Gastroesophageal sphincter (tissue), 4 donors: Measurements from ENCODE around the gene INTU. TPM values are rescaled to one million over a fixed set of nuclear protein-coding genes. Genes with fewer than 3 reads are reported as not detected.

Source experiments
- ATAC-seq: fragments of 150-250 bp; one replicate; pipeline ENCODE4 v1.9.1; 2016; ENCODE audit warnings: mild to moderate bottlenecking, moderate library complexity
- H3K27ac ChIP-seq, 4 donors: fragments of 200-600 bp; sonication (generic) in 3 of 4; 1 replicate in 3 of 4; 2 replicates in 1 of 4; pipeline ENCODE4 v1.5.1; 2016 to 2019
- H3K27me3 ChIP-seq: fragments of 200-600 bp; sonication (generic); one replicate; pipeline ENCODE4 v1.5.1; 2019
- H3K36me3 ChIP-seq, 2 donors: fragments of 200-600 bp; sonication (generic); one replicate each; pipeline ENCODE4 v1.5.1; 2019; ENCODE audit warnings: control low read depth in 1 of 2
- H3K4me1 ChIP-seq, 3 donors: fragments of 200-600 bp; sonication (generic); 1 replicate in 2 of 3; 2 replicates in 1 of 3; pipeline ENCODE4 v1.5.1; 2016 to 2019; ENCODE audit warnings: control low read depth in 2 of 3
- H3K4me3 ChIP-seq, 2 donors: fragments of 200-600 bp; sonication (generic); one replicate each; pipeline ENCODE4 v1.5.1; 2019; ENCODE audit warnings: mild to moderate bottlenecking in 1 of 2, moderate library complexity in 1 of 2
- H3K9me3 ChIP-seq, 3 donors: fragments of 200-600 bp; sonication (generic); one replicate each; pipeline ENCODE4 v1.5.1; 2017 to 2019; ENCODE audit warnings: control low read depth in 2 of 3
- EP300 ChIP-seq: sonication (generic); formaldehyde crosslinking; IDR thresholded peaks from one replicate; pipeline ENCODE4 v1.6.1; 2017; ENCODE audit warnings: antibody characterized with exemption, mild to moderate bottlenecking
- POLR2A ChIP-seq, 2 donors: fragments of 450-650 bp; IDR thresholded peaks; one replicate each; pipeline ENCODE4 v1.6.1; 2017; ENCODE audit warnings: antibody characterized with exemption in 2 of 2, mild to moderate bottlenecking in 2 of 2, moderate library complexity in 1 of 2
- POLR2AphosphoS5 ChIP-seq: sonication (generic); formaldehyde crosslinking; IDR thresholded peaks from one replicate; pipeline ENCODE4 v1.6.1; 2017; ENCODE audit warnings: antibody characterized with exemption
- WGBS, 2 donors: methylation state at CpG; one replicate each; pipeline ENCODE4 v1.1.5; 2018; ENCODE audit warnings: low coverage in 1 of 2; 5-methylcytosine and 5-hydroxymethylcytosine counted together
- total RNA-seq, 4 donors: library from RNA; depleted of rRNA; stranded (reverse); fragments of >200 nt; gene quantifications; one replicate each; pipeline ENCODE4 v1.1.0, GENCODE V29; 2016
- TF ChIP-seq, protein P1 (sequence below), 4 experiments: fragments of 200-600 bp in 2 of 4; fragments of 450-650 bp in 2 of 4; sonication (generic) in 1 of 4; IDR thresholded peaks; one replicate each; pipeline ENCODE4 v1.5.1; 2017 to 2019; ENCODE audit warnings: antibody characterized with exemption in 4 of 4, mild to moderate bottlenecking in 2 of 4, moderate library complexity in 2 of 4

INTU gene
- total RNA-seq, 4 donors from 2014 or later: 4.5 to 21.8 (median 14.3) TPM

DNA sequence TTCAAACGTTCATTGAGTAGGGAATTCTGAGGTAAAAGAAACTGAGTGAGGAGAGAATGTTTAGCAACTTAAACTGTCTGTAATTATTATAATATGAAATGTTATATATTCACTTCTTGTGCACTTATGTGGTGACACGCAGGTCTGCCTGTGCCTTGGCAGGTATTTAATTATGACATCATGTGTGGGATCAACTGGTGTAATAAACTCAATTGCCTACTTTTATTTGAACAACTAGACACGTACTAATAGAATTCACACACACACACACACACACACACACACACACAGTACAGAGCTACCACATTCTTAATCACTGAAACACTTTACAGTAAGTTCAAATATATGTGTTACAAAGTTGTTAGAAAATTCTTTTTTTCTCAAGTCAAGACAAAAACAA is 76.7 kb downstream of the INTU start:
- no peaks in the 10 kb centered on the region for H3K9me3 ChIP-seq
- peaks cover 0 to 8% (median 0%) of the 10 kb centered on the region in 3 donors for H3K4me1 ChIP-seq
- ATAC-seq: no peak
- H3K36me3 ChIP-seq: peaks cover 0 to 58% of the 10 kb centered on the region in 2 donors
- H3K4me3 ChIP-seq: no peak overlapping the region
- WGBS, 2 donors: 54 to 63% methylated on average over 3 of the region's 3 CpGs
- no peak overlapping the region for H3K27ac ChIP-seq
- TF ChIP-seq POLR2A (IDR thresholded peaks at IDR 0.05) (no peak), EP300 (no peak)
- no peaks in the 10 kb centered on the region for H3K27me3 ChIP-seq

DNA sequence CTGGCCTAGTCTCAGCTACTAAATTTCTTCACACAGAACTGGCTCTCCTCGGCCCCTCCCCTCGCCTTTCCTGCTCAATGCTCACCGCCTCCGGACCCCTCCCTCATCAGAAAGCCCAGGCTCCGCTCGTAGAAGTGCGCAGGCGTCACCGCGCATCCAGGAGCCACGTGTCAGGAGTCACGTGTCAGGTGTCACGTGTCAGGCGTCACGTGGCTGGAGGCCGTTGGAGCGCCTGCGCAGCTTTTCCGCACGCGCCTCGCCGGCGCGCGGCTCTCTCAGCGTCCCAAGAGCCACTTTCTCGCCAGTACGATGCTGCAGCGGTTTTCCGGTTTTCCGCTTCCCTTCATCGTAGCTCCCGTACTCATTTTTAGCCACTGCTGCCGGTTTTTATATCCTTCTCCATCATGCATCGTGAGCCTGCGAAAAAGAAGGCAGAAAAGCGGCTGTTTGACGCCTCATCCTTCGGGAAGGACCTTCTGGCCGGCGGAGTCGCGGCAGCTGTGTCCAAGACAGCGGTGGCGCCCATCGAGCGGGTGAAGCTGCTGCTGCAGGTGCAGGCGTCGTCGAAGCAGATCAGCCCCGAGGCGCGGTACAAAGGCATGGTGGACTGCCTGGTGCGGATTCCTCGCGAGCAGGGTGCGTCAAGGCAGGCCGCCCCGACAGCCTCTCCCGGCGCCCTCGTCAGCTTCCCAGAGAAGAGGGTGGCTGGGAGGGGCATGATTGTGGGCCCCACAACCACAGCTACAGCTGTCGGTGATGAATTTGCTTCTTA is 97.6 kb downstream of the INTU start, which contains the start of gene SLC25A31:
TSS of gene SLC25A31 (plus strand) at position 259 of the 772 bp plus-strand sequence. CDS start at position 405, 146 bp downstream.
- WGBS, 2 donors: 86 to 100% methylated on average over 2 to 25 of the region's 64 CpGs
- Histone ChIP-seq H3K27ac (no peak within 1 kb of the TSS), H3K27me3 (no peaks in the 10 kb centered on the region), H3K4me3 (no peak within 1 kb of the TSS), H3K36me3 (no peaks in the 10 kb centered on the region), H3K4me1 (no peaks in the 10 kb centered on the region), H3K9me3 (no peaks in the 10 kb centered on the region)
- TF ChIP-seq, protein P1, sequence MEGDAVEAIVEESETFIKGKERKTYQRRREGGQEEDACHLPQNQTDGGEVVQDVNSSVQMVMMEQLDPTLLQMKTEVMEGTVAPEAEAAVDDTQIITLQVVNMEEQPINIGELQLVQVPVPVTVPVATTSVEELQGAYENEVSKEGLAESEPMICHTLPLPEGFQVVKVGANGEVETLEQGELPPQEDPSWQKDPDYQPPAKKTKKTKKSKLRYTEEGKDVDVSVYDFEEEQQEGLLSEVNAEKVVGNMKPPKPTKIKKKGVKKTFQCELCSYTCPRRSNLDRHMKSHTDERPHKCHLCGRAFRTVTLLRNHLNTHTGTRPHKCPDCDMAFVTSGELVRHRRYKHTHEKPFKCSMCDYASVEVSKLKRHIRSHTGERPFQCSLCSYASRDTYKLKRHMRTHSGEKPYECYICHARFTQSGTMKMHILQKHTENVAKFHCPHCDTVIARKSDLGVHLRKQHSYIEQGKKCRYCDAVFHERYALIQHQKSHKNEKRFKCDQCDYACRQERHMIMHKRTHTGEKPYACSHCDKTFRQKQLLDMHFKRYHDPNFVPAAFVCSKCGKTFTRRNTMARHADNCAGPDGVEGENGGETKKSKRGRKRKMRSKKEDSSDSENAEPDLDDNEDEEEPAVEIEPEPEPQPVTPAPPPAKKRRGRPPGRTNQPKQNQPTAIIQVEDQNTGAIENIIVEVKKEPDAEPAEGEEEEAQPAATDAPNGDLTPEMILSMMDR (IDR thresholded peaks at IDR 0.05): no peak
- TF ChIP-seq POLR2AphosphoS5 (no peak), POLR2A (IDR thresholded peaks at IDR 0.05) (no peak), EP300 (no peak)
- ATAC-seq: no peak

DNA sequence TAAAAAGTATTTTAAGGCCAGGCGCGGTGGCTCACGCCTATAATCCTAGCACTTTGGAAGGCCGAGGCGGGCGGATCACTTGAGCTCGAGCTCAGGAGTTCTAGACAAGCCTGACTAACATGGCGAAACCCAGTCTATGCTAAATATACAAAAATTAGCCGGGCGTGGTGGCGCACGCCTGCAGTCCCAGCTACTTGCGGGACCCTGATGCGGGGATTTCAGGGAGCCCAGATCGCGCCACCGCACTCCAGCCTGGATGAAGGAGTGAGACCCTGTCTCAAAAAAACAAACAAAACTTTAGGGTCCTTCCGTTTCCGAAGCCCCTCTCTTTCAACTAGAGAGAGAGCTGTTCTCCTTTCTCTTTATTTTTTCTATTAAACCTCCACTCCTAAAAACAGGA is 98.6 kb downstream of the INTU start:
- Histone ChIP-seq H3K27ac (no peak overlapping the region), H3K27me3 (no peaks in the 10 kb centered on the region), H3K9me3 (no peaks in the 10 kb centered on the region), H3K4me1 (no peaks in the 10 kb centered on the region), H3K36me3 (no peaks in the 10 kb centered on the region), H3K4me3 (no peak overlapping the region)
- 92 to 96% methylated on average over 5 to 19 of the region's 19 CpGs for WGBS, 2 donors
- TF ChIP-seq POLR2AphosphoS5 (no peak), POLR2A (IDR thresholded peaks at IDR 0.05) (no peak), EP300 (no peak)
- TF ChIP-seq, protein P1 (IDR thresholded peaks at IDR 0.05): no peak
- ATAC-seq: no peak

DNA sequence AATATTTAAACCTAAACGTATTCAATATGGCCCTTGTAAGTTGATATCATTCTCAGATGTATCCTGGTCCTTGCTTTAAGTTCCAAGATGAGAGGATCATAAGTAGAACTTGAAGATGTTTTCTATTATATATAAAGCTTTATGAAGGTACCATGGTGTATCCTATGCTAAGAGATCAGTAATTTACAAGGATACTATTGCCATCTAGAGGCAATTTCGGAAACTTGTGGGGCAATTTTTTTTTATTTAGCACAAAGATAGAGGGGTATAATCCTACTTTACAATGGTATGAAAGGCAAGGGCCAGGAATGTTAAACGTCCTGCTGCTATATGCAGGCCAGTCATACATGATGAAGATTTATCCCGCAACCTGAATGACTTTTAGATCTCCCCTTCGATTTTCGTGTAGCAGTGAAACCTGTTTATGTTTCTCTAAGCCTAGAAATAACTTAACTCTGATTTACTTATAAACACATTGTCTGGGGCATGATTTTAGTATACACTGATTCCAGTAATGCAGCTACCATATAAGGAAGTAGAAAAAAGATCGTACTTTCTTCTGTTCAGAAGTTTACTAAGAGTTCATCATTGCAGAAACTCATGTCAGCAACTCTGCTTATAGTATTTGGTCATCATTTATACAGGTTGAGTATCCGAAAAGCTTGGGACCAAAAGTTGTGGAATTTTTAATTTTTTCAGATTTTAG is 100.0 kb downstream of the INTU start:
- Histone ChIP-seq H3K27ac (no peak overlapping the region), H3K36me3 (no peaks in the 10 kb centered on the region), H3K27me3 (no peaks in the 10 kb centered on the region), H3K4me3 (no peak overlapping the region), H3K9me3 (no peaks in the 10 kb centered on the region), H3K4me1 (no peaks in the 10 kb centered on the region)
- WGBS, 2 donors: 9 to 12% methylated on average over 7 to 8 of the region's 8 CpGs
- ATAC-seq: peak; percentile 34
- TF ChIP-seq POLR2A (IDR thresholded peaks at IDR 0.05): no peak
- no peak for TF ChIP-seq EP300
- TF ChIP-seq POLR2AphosphoS5: no peak
- TF ChIP-seq, protein P1 (IDR thresholded peaks at IDR 0.05): peak; percentile 33 to 72 (median 48)

DNA sequence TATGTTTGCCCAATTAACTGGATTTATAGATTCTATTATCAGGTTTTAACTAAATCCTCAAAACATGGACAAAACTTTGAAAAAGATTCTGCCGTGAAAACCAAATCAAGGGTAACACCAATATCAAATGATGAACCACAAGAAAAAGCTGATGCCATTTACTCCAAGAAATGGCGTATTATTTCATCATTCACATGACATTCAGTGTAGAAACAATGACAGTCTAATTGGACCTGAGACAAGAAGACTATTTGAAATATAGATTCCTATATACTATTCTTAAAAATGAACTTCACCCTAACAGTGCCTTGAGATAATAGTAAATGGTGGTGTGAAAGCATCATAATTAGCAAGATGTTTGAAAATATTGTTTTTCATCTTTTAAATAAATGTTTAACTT is 102.2 kb downstream of the INTU start:
- H3K9me3 ChIP-seq: no peaks in the 10 kb centered on the region
- H3K4me1 ChIP-seq: no peaks in the 10 kb centered on the region
- H3K4me3 ChIP-seq: no peak overlapping the region
- no peak overlapping the region for H3K27ac ChIP-seq
- no peaks in the 10 kb centered on the region for H3K27me3 ChIP-seq
- ATAC-seq: no peak
- WGBS, 2 donors: 83 to 85% methylated on average over 2 of the region's 2 CpGs
- H3K36me3 ChIP-seq: no peaks in the 10 kb centered on the region
- TF ChIP-seq POLR2A (IDR thresholded peaks at IDR 0.05) (no peak), POLR2AphosphoS5 (no peak), EP300 (no peak)
- TF ChIP-seq, protein P1 (IDR thresholded peaks at IDR 0.05): no peak
